ENCODE results near the gene GMDS. TPM values are rescaled to one million over a fixed set of nuclear protein-coding genes. Genes with fewer than 3 reads are reported as not detected.

Gene GMDS
- total and polyA plus RNA-seq, 2 of the 4 experiments (the other 2 are of a cell fraction), result 7.3 to 21.9 TPM

GRCh38 chr6:1621070-1621701, 624.2 kb downstream of the GMDS start:
- no peak overlapping the region for H3K27ac ChIP-seq (ENCODE audit: insufficient read depth, low read length)
- no peak overlapping the region for H3K23ac ChIP-seq (ENCODE audit: low read depth, low read length)
- intact Hi-C loops (cut with micrococcal nuclease) (no loop called here), in situ Hi-C loops (cut with MboI; ENCODE audit: low sequenced_read_pairs) (no loop called here), dilution Hi-C loops (cut with HindIII; ENCODE audit: low sequenced_read_pairs, unreplicated experiment) (no loop called here)
- H3K9me1 ChIP-seq (ENCODE audit: insufficient read depth, low read length), result no peaks in the 10 kb centered on the region
- H2AFZ ChIP-seq (replicated peaks; ENCODE audit: low read length, poor library complexity), result no peak overlapping the region
- WGBS, 2 experiments (ENCODE audit: extremely low coverage in 2 of 2, insufficient read length in 1 of 2), result 85% methylated on average over 13 of the region's 30 CpGs; no CpG with 5 or more reads in 1 of the 2 experiments
- H3K4me2 ChIP-seq (ENCODE audit: low read depth, low read length), result no peak overlapping the region
- H4K8ac ChIP-seq (ENCODE audit: low read depth in 2 of 2, low read length in 2 of 2), result no peak overlapping the region
- TF ChIP-seq USF2 (IDR thresholded peaks at IDR 0.05; ENCODE audit: low read depth, low read length) (no peak), RAD21 (IDR thresholded peaks at IDR 0.05; ENCODE audit: low read length) (no peak), RFX5 (IDR thresholded peaks at IDR 0.05; ENCODE audit: low read depth, low read length) (no peak), SMC3 (IDR thresholded peaks at IDR 0.05; ENCODE audit: low read depth, low read length) (no peak), BHLHE40 (IDR thresholded peaks at IDR 0.05; ENCODE audit: low read depth, low read length) (no peak), RCOR1 (IDR thresholded peaks at IDR 0.05; ENCODE audit: insufficient replicate concordance, low read length) (no peak), NFE2L2 (IDR thresholded peaks at IDR 0.05; ENCODE audit: low read depth, low read length) (no peak), CHD1 (IDR thresholded peaks at IDR 0.05; ENCODE audit: low read depth, low read length) (no peak), MXI1 (IDR thresholded peaks at IDR 0.05; ENCODE audit: borderline replicate concordance, low read depth, low read length) (no peak)
- no peak overlapping the region for H3K4ac ChIP-seq (ENCODE audit: low read depth, low read length)
- no peak overlapping the region for H2BK5ac ChIP-seq (ENCODE audit: low read depth, low read length, poor library complexity, severe bottlenecking)
- no peak overlapping the region for H3K14ac ChIP-seq (replicated peaks; ENCODE audit: low read depth, low read length)
- no peak for ATAC-seq (ENCODE audit: low read depth)
- ChIA-PET POLR2A (ENCODE audit: unreplicated experiment) (no interaction called here), CTCF (interaction anchor here (0.6 kb wide), 1 partner anchor 483 kb away, joined by 3 read pairs; no protein-coding TSS in a partner anchor)
- no peak overlapping the region for H3K18ac ChIP-seq (ENCODE audit: low read depth, low read length)
- H4K91ac ChIP-seq (ENCODE audit: insufficient read depth, low read depth, low read length), result no peak overlapping the region
- H4K20me1 ChIP-seq (ENCODE audit: insufficient read depth, low read length), result peaks cover 3% of the 10 kb centered on the region; the same call in 1 of the 2 replicates
- no peak overlapping the region for H2BK20ac ChIP-seq (ENCODE audit: low read depth, low read length)
- H4K5ac ChIP-seq (ENCODE audit: low read depth, low read length), result no peak overlapping the region
- peaks cover 12 to 15% of the 10 kb centered on the region in 2 experiments for H3K79me1 ChIP-seq (ENCODE audit: low read depth in 1 of 2, low read length in 2 of 2)
- H3K4me3 ChIP-seq (ENCODE audit: insufficient read depth, low read depth, low read length), result no peak overlapping the region
- H3K9me3 ChIP-seq (ENCODE audit: control insufficient read depth, insufficient read depth, low read length), result no peaks in the 10 kb centered on the region
- no peak overlapping the region for H2BK15ac ChIP-seq (ENCODE audit: low read depth, low read length)
- H3K36me3 ChIP-seq (ENCODE audit: control insufficient read depth, insufficient read depth, low read length), result peaks cover 8% of the 10 kb centered on the region; the same call in 1 of the 2 replicates
- no peak overlapping the region for H3K56ac ChIP-seq (ENCODE audit: extremely low read depth, insufficient read depth, low read length)
- H3K4me1 ChIP-seq (ENCODE audit: control insufficient read depth, insufficient read depth, low read length), result peaks cover 7% of the 10 kb centered on the region
- H3K27me3 ChIP-seq (ENCODE audit: control insufficient read depth, insufficient read depth, low read length), result no peaks in the 10 kb centered on the region; the same call in 1 of the 2 replicates
- H2AK9ac ChIP-seq (replicated peaks; ENCODE audit: low read depth, low read length, poor library complexity), result no peak overlapping the region
- BruUV-seq (replicated peaks), result no TSS peak
- no peak for DNase-seq
- H2BK120ac ChIP-seq (ENCODE audit: low read depth, low read length), result no peak overlapping the region
- H3K9ac ChIP-seq (ENCODE audit: low read depth, low read length), result no peak overlapping the region
- no peak overlapping the region for H2AK5ac ChIP-seq (ENCODE audit: low read depth, low read length)
